Natural killer cell treated with Interleukin-12 subunit alpha and Interleukin-12 subunit beta and Interleukin-15 and Interleukin-18, amount 100 ng/mL, for 72 hours (primary cell): ENCODE measurements around the gene PTPRN2. TPM values are rescaled to one million over a fixed set of nuclear protein-coding genes. Genes with fewer than 3 reads are reported as not detected.
A peak's percentile ranks its signal among the peaks of the same experiment; 100 is the strongest.

Experiments
- ATAC-seq, 2 donors: fragments of 150-1000 bp; cut with Tn5 transposase in 1 of 2; sonication (Bioruptor Pico), chemical (Tn5 transposase) in 1 of 2; 2 replicates each; pipeline ENCODE4 v1.10.0; 2021
- DNase-seq: peaks from one replicate; pipeline ENCODE4 v3.0.0; 2022; ENCODE audit warnings: low spot score
- H3K27ac Mint-ChIP-seq, 2 donors: 1 replicate in 1 of 2; 2 replicates in 1 of 2; pipeline ENCODE4 v1.8.0; 2022; ENCODE audit warnings: mixed read lengths in 2 of 2, mild to moderate bottlenecking in 1 of 2, moderate library complexity in 1 of 2
- H3K27me3 Mint-ChIP-seq, 2 donors: 1 replicate in 1 of 2; 2 replicates in 1 of 2; pipeline ENCODE4 v1.8.0; 2022; ENCODE audit warnings: mixed read lengths in 2 of 2
- H3K36me3 Mint-ChIP-seq: one replicate; pipeline ENCODE4 v1.8.0; 2022; ENCODE audit warnings: mixed read lengths
- H3K4me1 Mint-ChIP-seq, 2 donors: 1 replicate in 1 of 2; 2 replicates in 1 of 2; pipeline ENCODE4 v1.8.0; 2022; ENCODE audit warnings: low read depth in 2 of 2, mixed read lengths in 2 of 2, mild to moderate bottlenecking in 1 of 2
- H3K4me3 Mint-ChIP-seq: one replicate; pipeline ENCODE4 v1.8.0; 2022; ENCODE audit warnings: mixed read lengths
- H3K9me3 Mint-ChIP-seq: 2 replicates; pipeline ENCODE4 v1.8.0; 2022; ENCODE audit warnings: mixed read lengths
- total RNA-seq, 2 donors: library from RNA; stranded (reverse); gene quantifications; one replicate each; pipeline ENCODE4 v1.2.3, GENCODE V29; 2022

Gene PTPRN2
- total RNA-seq, 2 donors from 2014 or later: 0.17 to 0.74 TPM

- Mint-ChIP-seq H3K9me3 (no peaks in the 10 kb centered on the region), H3K27me3 (peaks cover 5 to 11% of the 10 kb centered on the region in 2 donors)
Observed at GRCh38 chr7:158563051-158563450, 24.6 kb downstream of the PTPRN2 start.

GRCh38 chr7:158562517-158562916, 25.1 kb downstream of the PTPRN2 start:
- Mint-ChIP-seq H3K4me3 (no peak overlapping the region), H3K9me3 (no peaks in the 10 kb centered on the region), H3K27me3 (peaks cover 5 to 11% of the 10 kb centered on the region in 2 donors), H3K27ac (no peak overlapping the region), H3K4me1 (no peaks in the 10 kb centered on the region), H3K36me3 (no peaks in the 10 kb centered on the region)
- ATAC-seq (no peak), DNase-seq (peak; percentile 42)

More at GRCh38 chr7:158563051-158563450, 24.6 kb downstream of the PTPRN2 start:
- DNase-seq (no peak), ATAC-seq (no peak)
- Mint-ChIP-seq H3K4me1 (no peaks in the 10 kb centered on the region), H3K27ac (no peak overlapping the region), H3K36me3 (no peaks in the 10 kb centered on the region), H3K4me3 (no peak overlapping the region)

GRCh38 chr7:158561659-158562058, 26.0 kb downstream of the PTPRN2 start:
- no peak for ATAC-seq
- no peaks in the 10 kb centered on the region for H3K36me3 Mint-ChIP-seq
- no peak overlapping the region for H3K4me3 Mint-ChIP-seq
- H3K27me3 Mint-ChIP-seq: peaks cover 5 to 11% of the 10 kb centered on the region in 2 donors
- DNase-seq: peak; percentile 25
- no peaks in the 10 kb centered on the region for H3K4me1 Mint-ChIP-seq
- H3K27ac Mint-ChIP-seq: no peak overlapping the region
- H3K9me3 Mint-ChIP-seq: no peaks in the 10 kb centered on the region

- peaks cover 5 to 11% of the 10 kb centered on the region in 2 donors for H3K27me3 Mint-ChIP-seq
- ATAC-seq (no peak), DNase-seq (peak; percentile 58)
Observed at GRCh38 chr7:158560386-158560785, 27.2 kb downstream of the PTPRN2 start.

GRCh38 chr7:158559356-158559755, 28.3 kb downstream of the PTPRN2 start:
- ATAC-seq (no peak), DNase-seq (peak; percentile 10)
- Mint-ChIP-seq H3K9me3 (no peaks in the 10 kb centered on the region), H3K36me3 (no peaks in the 10 kb centered on the region), H3K27me3 (peaks cover 7 to 11% of the 10 kb centered on the region in 2 donors), H3K27ac (no peak overlapping the region), H3K4me1 (no peaks in the 10 kb centered on the region), H3K4me3 (no peak overlapping the region)

More at GRCh38 chr7:158560386-158560785, 27.2 kb downstream of the PTPRN2 start:
- H3K36me3 Mint-ChIP-seq: no peaks in the 10 kb centered on the region
- no peaks in the 10 kb centered on the region for H3K4me1 Mint-ChIP-seq
- no peaks in the 10 kb centered on the region for H3K9me3 Mint-ChIP-seq
- H3K4me3 Mint-ChIP-seq: no peak overlapping the region
- no peak overlapping the region for H3K27ac Mint-ChIP-seq

- Mint-ChIP-seq H3K36me3 (no peaks in the 10 kb centered on the region), H3K27me3 (peaks cover 7 to 11% of the 10 kb centered on the region in 2 donors), H3K9me3 (no peaks in the 10 kb centered on the region), H3K27ac (no peak overlapping the region), H3K4me3 (no peak overlapping the region), H3K4me1 (no peaks in the 10 kb centered on the region)
- DNase-seq (no peak), ATAC-seq (no peak)
Observed at GRCh38 chr7:158558816-158559215, 28.8 kb downstream of the PTPRN2 start.

GRCh38 chr7:158557441-158557755, 30.2 kb downstream of the PTPRN2 start:
- Mint-ChIP-seq H3K4me3 (no peak overlapping the region), H3K27me3 (peaks cover 7 to 11% of the 10 kb centered on the region in 2 donors), H3K36me3 (no peaks in the 10 kb centered on the region), H3K4me1 (no peaks in the 10 kb centered on the region), H3K9me3 (no peaks in the 10 kb centered on the region), H3K27ac (no peak overlapping the region)
- ATAC-seq: no peak
- no peak for DNase-seq

GRCh38 chr7:158556721-158557440, 30.7 kb downstream of the PTPRN2 start:
- no peak for ATAC-seq
- Mint-ChIP-seq H3K27ac (no peak overlapping the region), H3K9me3 (no peaks in the 10 kb centered on the region), H3K36me3 (no peaks in the 10 kb centered on the region), H3K4me1 (no peaks in the 10 kb centered on the region), H3K27me3 (peaks cover 7 to 11% of the 10 kb centered on the region in 2 donors), H3K4me3 (no peak overlapping the region)
- DNase-seq: no peak

GRCh38 chr7:158555034-158555520, 32.5 kb downstream of the PTPRN2 start:
- Mint-ChIP-seq H3K27ac (no peak overlapping the region), H3K9me3 (no peaks in the 10 kb centered on the region), H3K4me3 (no peak overlapping the region), H3K36me3 (no peaks in the 10 kb centered on the region), H3K27me3 (peaks cover 7 to 9% of the 10 kb centered on the region in 2 donors), H3K4me1 (no peaks in the 10 kb centered on the region)
- DNase-seq (no peak), ATAC-seq (peak in 1 of 2 donors; percentile 29)

GRCh38 chr7:158550886-158551452, 36.7 kb downstream of the PTPRN2 start:
- Mint-ChIP-seq H3K4me1 (no peaks in the 10 kb centered on the region), H3K27ac (no peak overlapping the region), H3K4me3 (no peak overlapping the region), H3K9me3 (no peaks in the 10 kb centered on the region), H3K27me3 (peaks cover 2 to 8% of the 10 kb centered on the region in 2 donors), H3K36me3 (no peaks in the 10 kb centered on the region)
- ATAC-seq: no peak
- no peak for DNase-seq

- Mint-ChIP-seq H3K4me1 (no peaks in the 10 kb centered on the region), H3K27ac (no peak overlapping the region), H3K9me3 (no peaks in the 10 kb centered on the region), H3K4me3 (no peak overlapping the region), H3K36me3 (no peaks in the 10 kb centered on the region), H3K27me3 (peaks cover 2 to 8% of the 10 kb centered on the region in 2 donors)
- no peak for ATAC-seq
- no peak for DNase-seq
Observed at GRCh38 chr7:158550394-158550700, 37.3 kb downstream of the PTPRN2 start.

GRCh38 chr7:158549616-158550393, 37.8 kb downstream of the PTPRN2 start:
- H3K27ac Mint-ChIP-seq: no peak overlapping the region
- ATAC-seq (no peak), DNase-seq (no peak)
- H3K27me3 Mint-ChIP-seq: peaks cover 0 to 8% of the 10 kb centered on the region in 2 donors
- H3K4me1 Mint-ChIP-seq: no peaks in the 10 kb centered on the region
- no peaks in the 10 kb centered on the region for H3K36me3 Mint-ChIP-seq
- no peak overlapping the region for H3K4me3 Mint-ChIP-seq
- no peaks in the 10 kb centered on the region for H3K9me3 Mint-ChIP-seq

- Mint-ChIP-seq H3K9me3 (no peaks in the 10 kb centered on the region), H3K4me3 (no peak overlapping the region), H3K27ac (no peak overlapping the region), H3K4me1 (no peaks in the 10 kb centered on the region), H3K27me3 (peaks cover 0 to 8% of the 10 kb centered on the region in 2 donors), H3K36me3 (no peaks in the 10 kb centered on the region)
- ATAC-seq: no peak
- DNase-seq: no peak
Observed at GRCh38 chr7:158549176-158549615, 38.4 kb downstream of the PTPRN2 start.

- H3K4me1 Mint-ChIP-seq: no peaks in the 10 kb centered on the region
- H3K4me3 Mint-ChIP-seq: no peak overlapping the region
- H3K9me3 Mint-ChIP-seq: no peaks in the 10 kb centered on the region
- no peak overlapping the region for H3K27ac Mint-ChIP-seq
- ATAC-seq (no peak), DNase-seq (no peak)
- H3K36me3 Mint-ChIP-seq: no peaks in the 10 kb centered on the region
- H3K27me3 Mint-ChIP-seq: peaks cover 0 to 8% of the 10 kb centered on the region in 2 donors
Observed at GRCh38 chr7:158548726-158549125, 38.9 kb downstream of the PTPRN2 start.
